PFSK-1 (cell line): ENCODE results near the gene ARL10.

Source experiments
- FOXP2 ChIP-seq: optimal IDR thresholded peaks from 2 replicates; pipeline ENCODE3; 2011; ENCODE audit warnings: borderline replicate concordance, control low read depth, inconsistent platforms; ENCODE audit not compliant: insufficient read depth; ENCODE audit errors: extremely low read length, extremely low read depth
- POLR2AphosphoS5 ChIP-seq: IDR thresholded peaks from 2 replicates; pipeline ENCODE4 v1.6.1; 2012; ENCODE audit warnings: low read depth, mild to moderate bottlenecking, control low read depth, low read length, moderate library complexity
- SIN3A ChIP-seq: IDR thresholded peaks from 2 replicates; pipeline ENCODE4 v1.6.1; 2012; ENCODE audit warnings: mild to moderate bottlenecking, low read length, moderate library complexity, borderline replicate concordance; ENCODE audit not compliant: insufficient read depth
- TAF1 ChIP-seq: IDR thresholded peaks from 2 replicates; pipeline ENCODE4 v1.6.1; 2012; ENCODE audit warnings: low read length, control low read depth, borderline replicate concordance; ENCODE audit not compliant: insufficient read depth
- TF ChIP-seq, protein P1 (sequence below), 2 experiments: IDR thresholded peaks; 2 replicates each; pipeline versions ENCODE4 v1.6.1 to v1.8.0; 2011 to 2012; ENCODE audit warnings: low read depth in 2 of 2, low read length in 2 of 2, control low read depth in 1 of 2, inconsistent platforms in 1 of 2, mild to moderate bottlenecking in 1 of 2, moderate library complexity in 1 of 2; ENCODE audit not compliant: insufficient read depth in 1 of 2

The ARL10 gene

DNA sequence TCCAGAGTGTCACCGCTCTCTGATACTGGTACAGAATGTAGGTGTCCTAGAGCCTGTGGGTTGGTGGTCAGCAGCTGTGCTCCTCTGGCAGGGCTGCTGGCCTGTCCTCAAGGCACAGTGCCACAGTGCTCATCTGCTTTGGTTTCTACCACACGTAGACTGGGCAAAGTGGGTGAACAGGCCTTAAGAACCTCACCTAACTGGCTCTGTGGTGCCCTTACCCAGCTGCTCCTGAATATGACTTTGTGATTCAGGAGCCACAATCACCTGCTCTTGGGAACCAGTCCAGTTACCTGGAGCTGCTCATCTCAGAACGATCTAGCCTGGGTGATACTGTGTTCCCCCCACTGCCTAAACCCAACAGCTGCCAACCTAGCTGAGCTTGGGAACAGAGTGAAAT is 16.7 kb downstream of the ARL10 start:
- no peak for TF ChIP-seq FOXP2
- no peak for TF ChIP-seq POLR2AphosphoS5
- TF ChIP-seq SIN3A: no peak
- no peak for TF ChIP-seq TAF1
- TF ChIP-seq, protein P1, sequence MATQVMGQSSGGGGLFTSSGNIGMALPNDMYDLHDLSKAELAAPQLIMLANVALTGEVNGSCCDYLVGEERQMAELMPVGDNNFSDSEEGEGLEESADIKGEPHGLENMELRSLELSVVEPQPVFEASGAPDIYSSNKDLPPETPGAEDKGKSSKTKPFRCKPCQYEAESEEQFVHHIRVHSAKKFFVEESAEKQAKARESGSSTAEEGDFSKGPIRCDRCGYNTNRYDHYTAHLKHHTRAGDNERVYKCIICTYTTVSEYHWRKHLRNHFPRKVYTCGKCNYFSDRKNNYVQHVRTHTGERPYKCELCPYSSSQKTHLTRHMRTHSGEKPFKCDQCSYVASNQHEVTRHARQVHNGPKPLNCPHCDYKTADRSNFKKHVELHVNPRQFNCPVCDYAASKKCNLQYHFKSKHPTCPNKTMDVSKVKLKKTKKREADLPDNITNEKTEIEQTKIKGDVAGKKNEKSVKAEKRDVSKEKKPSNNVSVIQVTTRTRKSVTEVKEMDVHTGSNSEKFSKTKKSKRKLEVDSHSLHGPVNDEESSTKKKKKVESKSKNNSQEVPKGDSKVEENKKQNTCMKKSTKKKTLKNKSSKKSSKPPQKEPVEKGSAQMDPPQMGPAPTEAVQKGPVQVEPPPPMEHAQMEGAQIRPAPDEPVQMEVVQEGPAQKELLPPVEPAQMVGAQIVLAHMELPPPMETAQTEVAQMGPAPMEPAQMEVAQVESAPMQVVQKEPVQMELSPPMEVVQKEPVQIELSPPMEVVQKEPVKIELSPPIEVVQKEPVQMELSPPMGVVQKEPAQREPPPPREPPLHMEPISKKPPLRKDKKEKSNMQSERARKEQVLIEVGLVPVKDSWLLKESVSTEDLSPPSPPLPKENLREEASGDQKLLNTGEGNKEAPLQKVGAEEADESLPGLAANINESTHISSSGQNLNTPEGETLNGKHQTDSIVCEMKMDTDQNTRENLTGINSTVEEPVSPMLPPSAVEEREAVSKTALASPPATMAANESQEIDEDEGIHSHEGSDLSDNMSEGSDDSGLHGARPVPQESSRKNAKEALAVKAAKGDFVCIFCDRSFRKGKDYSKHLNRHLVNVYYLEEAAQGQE (IDR thresholded peaks at IDR 0.05; ENCODE audit: insufficient read depth in 1 of 2, low read depth in 2 of 2, low read length in 2 of 2): no peak

DNA sequence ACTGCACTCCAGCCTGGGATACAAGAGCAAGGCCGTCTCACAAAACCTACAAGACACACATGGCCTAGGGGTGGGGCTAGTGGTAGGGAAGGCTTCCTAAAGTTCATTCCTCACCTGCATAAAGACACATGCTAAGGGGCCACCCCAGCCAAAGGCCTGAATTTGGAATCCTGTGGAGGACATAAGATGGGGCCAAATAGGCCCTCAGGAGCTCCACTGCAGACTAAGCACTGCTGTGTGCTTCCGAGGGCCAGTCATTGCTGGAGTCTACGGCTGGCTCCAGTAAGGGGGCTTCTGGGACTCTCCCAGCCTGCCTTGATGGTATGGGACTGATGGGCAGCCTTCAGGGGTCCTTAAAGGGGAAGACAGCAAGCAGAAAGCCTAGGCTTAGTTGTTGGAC is 17.4 kb downstream of the ARL10 start:
- TF ChIP-seq TAF1 (no peak), POLR2AphosphoS5 (peak; percentile 56; the same call in 1 of the 2 replicates)

DNA sequence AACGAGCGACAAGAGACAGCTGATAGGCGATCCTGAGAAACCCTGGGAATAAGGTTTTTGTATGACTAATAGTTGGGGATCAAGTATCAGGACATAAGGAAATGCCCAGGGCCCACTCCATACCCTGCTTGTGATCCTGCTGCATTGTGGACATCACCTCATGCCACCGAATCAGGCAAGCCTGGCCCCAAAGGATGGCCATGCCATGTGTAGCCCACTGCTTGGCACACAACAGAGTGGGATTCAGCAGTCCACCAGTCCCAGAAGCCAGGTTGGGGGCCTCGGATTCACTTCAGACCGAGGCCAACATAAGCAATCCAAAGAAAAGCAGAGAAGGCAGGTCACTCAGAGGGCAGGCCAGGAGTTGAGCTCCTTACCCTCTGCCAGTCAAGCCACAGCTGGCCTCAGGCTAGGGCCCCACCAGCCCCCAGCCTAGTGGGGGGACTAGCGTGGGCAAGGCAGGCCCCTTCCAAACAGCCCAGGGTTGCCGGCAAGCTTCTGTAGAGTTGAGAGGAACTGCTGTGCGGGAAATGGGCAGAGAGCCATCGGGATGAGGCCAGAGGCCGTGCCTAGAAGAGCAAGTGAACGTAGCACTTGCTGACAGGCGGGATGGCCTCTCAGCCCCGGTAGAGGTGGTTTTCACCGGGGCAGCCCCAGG is 18.1 kb downstream of the ARL10 start:
- TF ChIP-seq SIN3A (no peak), POLR2AphosphoS5 (0 out of 2 replicates have a peak, but pooled peaks have one; percentile 7), TAF1 (no peak)

DNA sequence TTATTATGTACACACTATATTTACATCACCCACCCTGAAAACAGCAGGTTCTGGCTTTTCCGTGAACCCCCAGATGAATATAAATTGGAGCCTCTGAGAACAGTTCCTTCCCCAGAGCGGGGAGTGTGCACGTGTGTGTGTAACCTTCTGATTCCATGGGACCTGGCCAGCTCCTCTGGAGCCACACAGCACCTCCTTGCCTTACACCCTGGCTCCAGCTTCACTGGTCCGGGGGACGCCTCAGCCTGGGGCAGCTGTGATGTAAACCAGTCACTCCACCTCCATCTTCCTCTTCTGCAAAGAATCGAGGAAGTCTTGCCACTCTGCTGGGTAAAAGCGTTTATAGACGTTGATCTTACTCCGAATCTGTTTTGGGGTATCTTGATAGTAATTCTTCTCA is 18.7 kb downstream of the ARL10 start:
- TF ChIP-seq SIN3A: no peak
- no peak for TF ChIP-seq TAF1
- TF ChIP-seq, protein P1 (IDR thresholded peaks at IDR 0.05; ENCODE audit: insufficient read depth in 1 of 2, low read depth in 2 of 2, low read length in 2 of 2): no peak
- TF ChIP-seq FOXP2: no peak
- no peak for TF ChIP-seq POLR2AphosphoS5

DNA sequence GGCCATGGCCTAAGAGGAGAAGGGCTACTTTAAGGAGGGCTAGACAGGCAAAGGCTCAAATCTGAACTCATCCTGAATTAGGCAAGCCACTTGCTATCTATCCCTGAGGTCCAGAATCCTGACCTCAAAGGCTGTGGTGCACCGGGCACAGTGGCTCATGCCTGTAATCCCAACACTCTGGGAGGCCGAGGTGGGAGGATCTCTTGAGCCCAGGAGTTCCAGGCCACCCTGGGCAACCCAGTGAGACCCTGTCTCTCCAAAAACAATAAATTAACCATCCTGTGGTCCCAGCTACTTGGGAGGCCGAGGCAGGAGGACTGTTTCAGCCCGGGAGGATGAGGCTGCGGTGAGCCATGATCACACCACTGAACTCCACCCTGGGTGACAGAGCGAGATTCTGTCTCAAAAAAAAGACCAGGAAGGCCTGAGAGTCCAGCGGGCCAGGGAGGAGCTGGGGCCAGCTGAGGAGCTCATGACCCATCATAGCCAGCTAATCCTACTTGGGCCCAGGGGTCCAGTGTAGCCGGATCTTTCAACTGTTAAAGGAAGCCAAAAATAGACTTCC is 19.2 kb downstream of the ARL10 start:
- TF ChIP-seq FOXP2 (no peak), SIN3A (no peak), POLR2AphosphoS5 (no peak), TAF1 (no peak)
- TF ChIP-seq, protein P1 (IDR thresholded peaks at IDR 0.05; ENCODE audit: insufficient read depth in 1 of 2, low read depth in 2 of 2, low read length in 2 of 2): no peak

DNA sequence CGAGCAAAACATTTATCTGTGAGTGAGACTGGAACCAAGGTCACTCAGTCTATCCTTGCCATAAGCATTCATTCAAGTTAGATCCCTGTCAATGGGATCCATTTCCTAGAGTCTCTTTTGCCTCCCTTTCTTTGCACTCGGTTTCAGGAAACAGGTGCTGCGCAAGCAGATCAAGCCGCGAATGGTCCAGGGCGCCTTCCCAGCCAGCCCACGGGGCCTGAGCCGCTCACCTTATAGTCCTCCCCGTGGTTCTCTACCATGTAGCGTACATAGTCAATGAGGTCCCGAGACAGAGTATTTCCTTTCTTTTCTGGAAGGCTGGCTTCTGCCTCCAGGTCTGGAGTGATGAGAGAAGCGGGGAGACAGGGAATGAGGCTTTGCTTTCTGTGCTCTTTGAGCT is 19.7 kb downstream of the ARL10 start:
- TF ChIP-seq POLR2AphosphoS5 (no peak), TAF1 (no peak), FOXP2 (no peak), SIN3A (no peak)
- TF ChIP-seq, protein P1 (IDR thresholded peaks at IDR 0.05; ENCODE audit: insufficient read depth in 1 of 2, low read depth in 2 of 2, low read length in 2 of 2): no peak
